ENCODE data around the gene BCL2L13. TPM values are rescaled to one million over a fixed set of nuclear protein-coding genes. Genes with fewer than 3 reads are reported as not detected.
A peak's percentile ranks its signal among the peaks of the same experiment; 100 is the strongest.

BCL2L13 gene
- total RNA-seq, 1 donor from 2014 or later: 98.4 TPM

- DNase-seq: no peak
- intact Hi-C loops (cut with DNase I): no loop called here
- ATAC-seq (ENCODE audit: poor library complexity): no peak
Observed at GRCh38 chr22:17716529-17716928, 78.0 kb downstream of the BCL2L13 start.

GRCh38 chr22:17717708-17718107, 79.2 kb downstream of the BCL2L13 start:
- DNase-seq: no peak
- intact Hi-C loops (cut with DNase I): no loop called here
- ATAC-seq (ENCODE audit: poor library complexity): no peak

GRCh38 chr22:17719911-17720310, 81.4 kb downstream of the BCL2L13 start:
- intact Hi-C loops (cut with DNase I): no loop called here
- DNase-seq: no peak
- ATAC-seq (ENCODE audit: poor library complexity): no peak

- intact Hi-C loops (cut with DNase I): no loop called here
- DNase-seq (no peak), ATAC-seq (ENCODE audit: poor library complexity) (no peak)
Observed at GRCh38 chr22:17724241-17724640, 85.7 kb downstream of the BCL2L13 start.

GRCh38 chr22:17724678-17725499, 86.3 kb downstream of the BCL2L13 start:
- intact Hi-C loops (cut with DNase I): no loop called here
- ATAC-seq (ENCODE audit: poor library complexity) (peak; percentile 85), DNase-seq (no peak)

GRCh38 chr22:17725500-17725796, 86.9 kb downstream of the BCL2L13 start:
- no peak for DNase-seq
- intact Hi-C loops (cut with DNase I): no loop called here

GRCh38 chr22:17726006-17726927, 87.7 kb downstream of the BCL2L13 start:
- intact Hi-C loops (cut with DNase I): no loop called here
- ATAC-seq (ENCODE audit: poor library complexity): peak; percentile 9
- DNase-seq: no peak

More at GRCh38 chr22:17725500-17725796, 86.9 kb downstream of the BCL2L13 start:
- ATAC-seq (ENCODE audit: poor library complexity): peak; percentile 3

- ATAC-seq (ENCODE audit: poor library complexity) (peak; percentile 19), DNase-seq (no peak)
- intact Hi-C loops (cut with DNase I): no loop called here
Observed at GRCh38 chr22:17726928-17727897, 88.7 kb downstream of the BCL2L13 start.

- DNase-seq (no peak), ATAC-seq (ENCODE audit: poor library complexity) (no peak)
- intact Hi-C loops (cut with DNase I): no loop called here
Observed at GRCh38 chr22:17728786-17729185, 90.2 kb downstream of the BCL2L13 start.

- intact Hi-C loops (cut with DNase I): no loop called here
- DNase-seq (no peak), ATAC-seq (ENCODE audit: poor library complexity) (no peak)
Observed at GRCh38 chr22:17729561-17729960, 91.0 kb downstream of the BCL2L13 start.

- intact Hi-C loops (cut with DNase I): no loop called here
- ATAC-seq (ENCODE audit: poor library complexity): no peak
Observed at GRCh38 chr22:17732251-17732854, 93.8 kb downstream of the BCL2L13 start.

GRCh38 chr22:17733466-17733865, 94.9 kb downstream of the BCL2L13 start:
- ATAC-seq (ENCODE audit: poor library complexity): no peak

More at GRCh38 chr22:17732251-17732854, 93.8 kb downstream of the BCL2L13 start:
- DNase-seq: no peak

GRCh38 chr22:17734187-17734586, 95.6 kb downstream of the BCL2L13 start:
- DNase-seq (no peak), ATAC-seq (ENCODE audit: poor library complexity) (no peak)
- intact Hi-C loops (cut with DNase I): no loop called here

More at GRCh38 chr22:17733466-17733865, 94.9 kb downstream of the BCL2L13 start:
- no peak for DNase-seq
- intact Hi-C loops (cut with DNase I): no loop called here

- ATAC-seq (ENCODE audit: poor library complexity) (no peak), DNase-seq (no peak)
- intact Hi-C loops (cut with DNase I): no loop called here
Observed at GRCh38 chr22:17738386-17739128, 100.0 kb downstream of the BCL2L13 start.

- intact Hi-C loops (cut with DNase I): no loop called here
- DNase-seq (no peak), ATAC-seq (ENCODE audit: poor library complexity) (no peak)
Observed at GRCh38 chr22:17739196-17739975, 100.8 kb downstream of the BCL2L13 start.

GRCh38 chr22:17741866-17742526, 103.4 kb downstream of the BCL2L13 start:
- intact Hi-C loops (cut with DNase I): loop anchor here (5.0 to 10.0 kb wide), 2 partner anchors 163 to 335 kb away; partner anchors contain the start of gene PEX26
- DNase-seq (no peak), ATAC-seq (ENCODE audit: poor library complexity) (no peak)

Measured in Right ventricle myocardium superior (tissue), 1 donor.